HEK293T (cell line): ENCODE measurements around the gene CCDC85A.

Experiments used
- CTCF ChIA-PET: fragments of 350-600 bp; formaldehyde crosslinking; extraction: SDS; loops from one replicate; lab custom pipeline; 2021; ENCODE audit warnings: antibody characterized with exemption, inconsistent platforms; lab: Yijun Ruan, JAX
- POLR2A ChIA-PET: fragments of 350-600 bp; formaldehyde crosslinking; extraction: SDS; loops from one replicate; lab custom pipeline; 2020; ENCODE audit warnings: antibody characterized with exemption, inconsistent platforms; lab: Yijun Ruan, JAX
- DNase-seq: peaks from one replicate; pipeline ENCODE4 v3.0.0; 2012; ENCODE audit warnings: mixed read lengths; ENCODE audit errors: extremely low spot score
- ARNT ChIP-seq: fragments of 450-650 bp; IDR thresholded peaks from 2 replicates; pipeline ENCODE4 v1.6.1; 2017; ENCODE audit warnings: mild to moderate bottlenecking
- BHLHE40 ChIP-seq: fragments of 450-650 bp; IDR thresholded peaks from 2 replicates; pipeline ENCODE4 v1.6.1; 2016; ENCODE audit warnings: mild to moderate bottlenecking, moderate library complexity, borderline replicate concordance
- CTBP1 ChIP-seq: fragments of 450-650 bp; IDR thresholded peaks from 2 replicates; pipeline ENCODE4 v1.6.1; 2016; ENCODE audit warnings: borderline replicate concordance
- ELF4 ChIP-seq: fragments of 450-650 bp; IDR thresholded peaks from 2 replicates; pipeline ENCODE4 v1.6.1; 2017; ENCODE audit warnings: antibody characterized with exemption
- FOXA1 ChIP-seq: fragments of 450-650 bp; IDR thresholded peaks from 2 replicates; pipeline ENCODE4 v1.6.1; 2016; ENCODE audit warnings: mild to moderate bottlenecking
- FOXK2 ChIP-seq: fragments of 450-650 bp; IDR thresholded peaks from 2 replicates; pipeline ENCODE4 v1.6.1; 2016; ENCODE audit warnings: mild to moderate bottlenecking
- FOXM1 ChIP-seq: fragments of 450-650 bp; IDR thresholded peaks from 2 replicates; pipeline ENCODE4 v1.6.1; 2017; ENCODE audit warnings: mild to moderate bottlenecking, borderline replicate concordance
- HDGF ChIP-seq: fragments of 450-650 bp; IDR thresholded peaks from 2 replicates; pipeline ENCODE4 v1.6.1; 2017; ENCODE audit warnings: antibody characterized with exemption, borderline replicate concordance
- L3MBTL2 ChIP-seq: fragments of 450-650 bp; conservative IDR thresholded peaks from 2 replicates; pipeline ENCODE4 v1.6.1; 2016; ENCODE audit warnings: mild to moderate bottlenecking
- LEF1 ChIP-seq: fragments of 450-650 bp; IDR thresholded peaks from 2 replicates; pipeline ENCODE4 v1.6.1; 2017; ENCODE audit warnings: mild to moderate bottlenecking, borderline replicate concordance
- NFRKB ChIP-seq: fragments of 450-650 bp; IDR thresholded peaks from 2 replicates; pipeline ENCODE4 v1.6.1; 2016; ENCODE audit warnings: mild to moderate bottlenecking, moderate library complexity
- SP1 ChIP-seq: fragments of 450-650 bp; IDR thresholded peaks from 2 replicates; pipeline ENCODE4 v1.6.1; 2017
- SUZ12 ChIP-seq: fragments of 450-650 bp; IDR thresholded peaks from 2 replicates; pipeline ENCODE4 v1.6.1; 2016; ENCODE audit warnings: mild to moderate bottlenecking
- TARDBP ChIP-seq: fragments of 450-650 bp; IDR thresholded peaks from 2 replicates; pipeline ENCODE4 v1.6.1; 2016
- ZNF384 ChIP-seq: fragments of 450-650 bp; IDR thresholded peaks from 2 replicates; pipeline ENCODE4 v1.6.1; 2016
- TF ChIP-seq, protein P1 (sequence below): fragments of 450-650 bp; IDR thresholded peaks from 2 replicates; pipeline ENCODE4 v1.6.1; 2016

The CCDC85A gene

DNA sequence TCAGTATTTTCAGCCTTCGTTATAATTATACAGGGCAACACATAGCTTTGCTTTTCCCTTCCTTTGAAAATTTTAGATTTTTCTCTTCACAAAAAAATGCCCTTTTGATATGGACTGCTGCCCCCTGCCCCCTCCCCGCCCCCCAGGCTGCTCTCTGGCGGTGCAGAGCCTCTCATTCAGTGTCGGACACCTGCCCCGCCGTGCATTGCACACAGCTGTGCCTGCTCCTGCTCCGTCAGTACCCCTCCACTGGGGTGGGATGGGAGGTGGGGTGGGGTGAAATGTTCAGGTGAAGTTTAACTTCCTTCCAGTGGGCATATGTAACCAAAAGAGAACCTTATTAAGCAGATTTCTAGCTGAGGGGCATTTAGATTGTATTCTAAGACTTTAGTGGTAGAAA, 148.0 kb downstream of the CCDC85A start:
- ChIA-PET POLR2A (no interaction called here), CTCF (no interaction called here)
- no peak for DNase-seq
- TF ChIP-seq SP1 = no peak
- TF ChIP-seq FOXK2 = no peak
- TF ChIP-seq L3MBTL2 = no peak
- no peak for TF ChIP-seq ZNF384
- TF ChIP-seq, protein P1, sequence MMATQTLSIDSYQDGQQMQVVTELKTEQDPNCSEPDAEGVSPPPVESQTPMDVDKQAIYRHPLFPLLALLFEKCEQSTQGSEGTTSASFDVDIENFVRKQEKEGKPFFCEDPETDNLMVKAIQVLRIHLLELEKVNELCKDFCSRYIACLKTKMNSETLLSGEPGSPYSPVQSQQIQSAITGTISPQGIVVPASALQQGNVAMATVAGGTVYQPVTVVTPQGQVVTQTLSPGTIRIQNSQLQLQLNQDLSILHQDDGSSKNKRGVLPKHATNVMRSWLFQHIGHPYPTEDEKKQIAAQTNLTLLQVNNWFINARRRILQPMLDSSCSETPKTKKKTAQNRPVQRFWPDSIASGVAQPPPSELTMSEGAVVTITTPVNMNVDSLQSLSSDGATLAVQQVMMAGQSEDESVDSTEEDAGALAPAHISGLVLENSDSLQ = no peak
- no peak for TF ChIP-seq LEF1
- no peak for TF ChIP-seq FOXM1
- TF ChIP-seq CTBP1 = no peak
- no peak for TF ChIP-seq NFRKB
- no peak for TF ChIP-seq FOXA1
- no peak for TF ChIP-seq TARDBP

DNA sequence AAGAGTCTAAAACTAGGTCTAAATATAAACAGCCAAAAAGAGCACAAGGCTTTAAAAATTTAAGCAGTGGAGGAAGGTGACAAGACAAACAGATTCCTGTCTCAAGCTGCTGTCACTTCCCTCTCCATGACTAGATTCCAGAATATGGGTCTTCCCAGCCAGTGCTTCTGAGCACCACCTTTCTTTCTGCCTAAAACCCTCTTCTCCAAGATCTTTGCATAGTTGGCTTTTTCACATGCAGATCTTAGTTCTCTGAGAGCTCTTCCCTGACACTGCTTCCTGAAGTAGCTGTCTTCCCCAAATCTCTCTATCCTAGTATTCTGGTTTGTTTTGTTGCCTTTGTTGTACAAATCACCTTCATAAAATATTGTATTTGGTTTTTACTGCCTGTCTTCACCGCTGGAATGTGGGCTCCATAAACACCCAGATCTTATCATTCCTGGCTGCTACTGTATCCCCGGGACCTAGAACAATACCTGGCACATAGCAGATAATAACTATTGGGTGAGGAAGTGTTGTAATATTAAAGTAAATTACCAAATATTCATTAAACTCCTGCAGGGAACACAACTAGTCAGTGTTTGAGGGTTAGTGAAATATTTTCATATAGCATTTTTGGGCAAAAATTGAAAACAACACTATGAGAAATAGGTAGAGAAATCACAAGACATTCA, 150.2 kb downstream of the CCDC85A start:
- CTCF ChIA-PET = no interaction called here
- TF ChIP-seq, protein P1 = no peak
- no peak for TF ChIP-seq CTBP1
- no peak for TF ChIP-seq NFRKB
- no peak for TF ChIP-seq SP1
- no peak for TF ChIP-seq L3MBTL2
- TF ChIP-seq HDGF = no peak
- TF ChIP-seq LEF1 = no peak
- no peak for TF ChIP-seq ELF4
- no peak for TF ChIP-seq FOXK2
- TF ChIP-seq TARDBP = no peak
- POLR2A ChIA-PET = no interaction called here
- DNase-seq = no peak

DNA sequence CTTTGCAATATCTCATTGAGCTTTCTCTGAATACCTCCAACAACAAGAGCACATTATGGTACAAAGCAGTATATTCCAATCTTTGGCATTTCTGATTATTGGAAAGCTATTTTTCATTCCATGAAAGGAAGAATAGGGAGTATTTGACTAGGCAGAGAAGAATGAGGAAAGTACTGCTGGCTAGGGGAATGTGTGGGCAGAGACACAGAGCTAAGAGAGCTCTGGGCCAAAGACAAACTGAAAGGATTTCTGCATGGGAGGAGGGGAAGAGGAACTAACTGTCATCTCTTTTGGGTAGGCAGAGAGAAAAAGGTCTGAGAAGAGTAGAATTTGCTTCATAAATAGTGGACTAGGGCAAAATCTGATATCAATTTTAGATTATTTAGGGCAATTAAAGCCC, 150.8 kb downstream of the CCDC85A start:
- TF ChIP-seq FOXK2 = no peak
- TF ChIP-seq LEF1 = no peak
- TF ChIP-seq L3MBTL2 = no peak
- TF ChIP-seq NFRKB = no peak
- POLR2A ChIA-PET = no interaction called here

DNA sequence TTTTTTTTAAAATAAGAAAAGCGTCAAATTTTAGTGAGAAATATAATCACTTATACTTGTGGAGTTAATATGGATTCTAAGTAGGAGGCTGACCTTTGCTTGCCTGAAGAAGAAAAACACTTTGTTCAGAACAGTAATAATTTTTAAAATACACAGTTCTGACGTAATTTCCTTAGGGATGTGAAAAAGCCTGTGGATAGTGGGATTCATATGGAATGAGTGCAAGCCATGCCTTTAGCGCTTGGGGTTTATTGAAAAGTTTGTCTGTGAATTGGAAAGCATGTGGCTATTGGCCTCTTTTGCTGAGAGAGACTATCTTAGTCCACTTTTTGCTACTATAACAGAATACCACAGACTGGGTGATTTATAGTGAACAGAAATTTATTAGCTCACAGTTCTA, 151.3 kb downstream of the CCDC85A start:
- ChIA-PET CTCF (interaction anchor here (0.6 kb wide), 1 partner anchor 42 kb away, joined by 4 read pairs; no protein-coding TSS in a partner anchor), POLR2A (no interaction called here)
- TF ChIP-seq TARDBP (no peak), CTBP1 (no peak), L3MBTL2 (no peak), ELF4 (no peak), NFRKB (no peak), SP1 (no peak), ARNT (no peak), HDGF (no peak), SUZ12 (no peak), LEF1 (no peak), FOXM1 (no peak), BHLHE40 (no peak), FOXK2 (no peak), FOXA1 (no peak), ZNF384 (no peak)
- TF ChIP-seq, protein P1 = no peak
- no peak for DNase-seq

More for the DNA sequence above, 150.8 kb downstream of the CCDC85A start:
- DNase-seq = no peak
- CTCF ChIA-PET = no interaction called here

DNA sequence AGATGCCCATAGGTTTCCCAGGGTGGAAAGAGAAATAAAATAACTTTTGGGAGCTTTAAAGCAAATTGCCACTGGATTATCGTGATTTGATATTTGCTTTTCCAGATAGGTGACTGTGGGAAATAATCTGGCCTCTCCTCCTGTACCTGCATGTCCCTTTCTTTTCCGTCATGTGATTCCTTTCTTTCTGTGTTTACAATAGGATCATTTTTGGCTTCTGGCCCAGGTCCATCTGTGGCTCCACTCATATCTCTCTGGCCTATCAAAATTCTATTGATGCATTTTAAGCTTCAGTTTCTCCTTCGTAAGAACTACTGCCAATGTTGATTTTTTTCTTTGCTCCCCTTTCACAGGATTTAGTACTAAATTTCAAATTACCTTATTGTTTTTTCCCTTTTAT, 153.6 kb downstream of the CCDC85A start:
- ChIA-PET CTCF (interaction anchor here (0.6 to 0.7 kb wide), 2 partner anchors 11 to 276 kb away, joined by 3 to 5 read pairs; no protein-coding TSS in a partner anchor), POLR2A (no interaction called here)
- no peak for TF ChIP-seq ARNT
- TF ChIP-seq LEF1 = no peak
- TF ChIP-seq FOXK2 = no peak
- no peak for TF ChIP-seq L3MBTL2
- no peak for DNase-seq

DNA sequence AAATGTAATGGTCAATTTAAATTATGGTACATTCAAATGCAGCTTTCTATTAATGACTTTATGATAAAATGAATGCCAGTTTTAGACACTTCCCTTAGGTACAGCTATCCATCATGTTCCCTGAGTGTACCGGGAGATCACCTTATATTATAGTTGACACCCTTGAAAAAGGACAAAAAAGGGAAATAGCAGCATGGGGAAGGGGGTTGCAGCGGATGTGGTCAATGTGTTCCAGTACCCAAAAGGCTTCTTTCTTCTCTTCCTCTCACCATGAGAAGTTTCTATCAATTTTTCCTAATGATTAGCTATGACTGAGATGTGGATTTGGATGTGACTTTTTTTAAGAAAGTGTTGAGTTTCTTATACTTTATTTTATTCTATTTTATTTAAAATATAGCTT, 154.4 kb downstream of the CCDC85A start:
- POLR2A ChIA-PET = no interaction called here
- no peak for DNase-seq
- no peak for TF ChIP-seq BHLHE40
- no peak for TF ChIP-seq ARNT
- TF ChIP-seq NFRKB = no peak
- no peak for TF ChIP-seq SP1
- TF ChIP-seq ZNF384 = no peak
- no peak for TF ChIP-seq LEF1
- no peak for TF ChIP-seq HDGF
- TF ChIP-seq ELF4 = no peak
- no peak for TF ChIP-seq FOXK2
- TF ChIP-seq L3MBTL2 = no peak
- TF ChIP-seq CTBP1 = no peak
- TF ChIP-seq FOXA1 = no peak
- TF ChIP-seq, protein P1 = no peak
- no peak for TF ChIP-seq TARDBP
- TF ChIP-seq FOXM1 = no peak
- TF ChIP-seq SUZ12 = no peak
- CTCF ChIA-PET = no interaction called here
